ENCODE data around the gene CYP39A1. TPM values are rescaled to one million over a fixed set of nuclear protein-coding genes. Genes with fewer than 3 reads are reported as not detected.

The CYP39A1 gene
- total and polyA plus RNA-seq, 9 of the 15 experiments (the other 6 are each of a cell fraction or from before 2014, with no cell fraction given): not detected

GRCh38 chr6:46653439-46654195 is 999 bp upstream of the CYP39A1 start:
- H3K9ac ChIP-seq (ENCODE audit: insufficient read depth in 1 of 2, low read depth in 2 of 2, low read length in 2 of 2): peak overlapping the region in 1 of 2 experiments; percentile 85; a peak in 1 of 4 replicates

More at GRCh38 chr6:46653439-46654195, 999 bp upstream of the CYP39A1 start:
- 4% methylated on average over 10 of the region's 10 CpGs for WGBS (ENCODE audit: insufficient coverage, low coverage, missing lambda C conversion rate)
- DNase-seq (ENCODE audit: extremely low read depth in 1 of 4, low spot score in 3 of 4) (no peak), FAIRE-seq (no peak), ATAC-seq (no peak)
- Histone ChIP-seq H3K4me2 (ENCODE audit: insufficient read depth, low read length) (peak overlapping the region; percentile 83), H4K20me1 (replicated peaks; ENCODE audit: control insufficient read depth, insufficient read depth, low read length) (no peaks in the 10 kb centered on the region), H3K4me3 (peak overlapping the region; percentile 56), H3K9me1 (ENCODE audit: control insufficient read depth, insufficient read depth, low read length) (no peaks in the 10 kb centered on the region), H3K36me3 (ENCODE audit: control insufficient read depth, insufficient read depth, low read length) (no peaks in the 10 kb centered on the region), H3K27ac (ENCODE audit: extremely low read depth, low read depth, low read length) (no peak overlapping the region), H3K4me1 (replicated peaks in 1 of 2; ENCODE audit: control insufficient read depth in 2 of 2, insufficient read depth in 2 of 2, low read length in 2 of 2) (peaks cover 0 to 10% of the 10 kb centered on the region in 2 experiments; a peak in 2 of 5 replicates), H3K9me3 (replicated peaks; ENCODE audit: control insufficient read depth, insufficient read depth, low read depth, low read length) (no peaks in the 10 kb centered on the region), H3K27me3 (ENCODE audit: control insufficient read depth in 2 of 2, insufficient read depth in 2 of 2, low read length in 2 of 2) (peaks cover 2 to 11% of the 10 kb centered on the region in 2 experiments; a peak in 3 of 5 replicates), H3K79me2 (ENCODE audit: control insufficient read depth, insufficient read depth, low read length) (no peaks in the 10 kb centered on the region), H2AFZ (ENCODE audit: low read depth, low read length) (peak overlapping the region; percentile 92)
- ChIA-PET POLR2A (no interaction called here), CTCF (ENCODE audit: low intra/inter-chr PET ratio) (no interaction called here)
- TF ChIP-seq ZNF197 (CRISPR knock-in tag; IDR thresholded peaks at IDR 0.05; ENCODE audit: low read depth) (no peak), RBBP5 (IDR thresholded peaks at IDR 0.05; ENCODE audit: borderline replicate concordance, insufficient read depth, low read length, poor library complexity, severe bottlenecking) (no peak), ZNF280B (CRISPR knock-in tag; IDR thresholded peaks at IDR 0.05) (no peak), USF1 (CRISPR knock-in tag; IDR thresholded peaks at IDR 0.05) (no peak), PRPF4 (IDR thresholded peaks at IDR 0.05; ENCODE audit: insufficient read depth, low read depth, low read length, poor library complexity, severe bottlenecking) (no peak), KLF13 (tag; IDR thresholded peaks at IDR 0.05; ENCODE audit: borderline replicate concordance, low read depth) (no peak), TAF15 (IDR thresholded peaks at IDR 0.05; ENCODE audit: low read depth, low read length) (no peak), SRF (CRISPR knock-in tag; IDR thresholded peaks at IDR 0.05) (no peak), FIP1L1 (IDR thresholded peaks at IDR 0.05; ENCODE audit: low read depth, low read length, poor library complexity, severe bottlenecking) (no peak)
- BruUV-seq (replicated peaks): no TSS peak
- intact Hi-C loops (cut with micrococcal nuclease) (no loop called here), in situ Hi-C loops (cut with MboI) (no loop called here)

Data from K562 (cell line).